Endodermal cell (in vitro differentiated cells): ENCODE results near the gene CELF3. TPM values are rescaled to one million over a fixed set of nuclear protein-coding genes. Genes with fewer than 3 reads are reported as not detected.
"Not testable (repeated sequence)": the region's sequence is repeated elsewhere in the genome, so short reads cannot be mapped to it uniquely, and the experiment has no call there.

Source experiments
- DNase-seq: peaks from one replicate; pipeline ENCODE4 v3.0.0-alpha.2; 2017
- H3K27ac ChIP-seq: 2 replicates; pipeline ENCODE4 v1.5.1; 2013; ENCODE audit warnings: mild to moderate bottlenecking, low read depth, low read length, moderate library complexity
- H3K27me3 ChIP-seq: 2 replicates; pipeline ENCODE4 v1.6.1; 2013; ENCODE audit warnings: mild to moderate bottlenecking, low read length, moderate library complexity; ENCODE audit not compliant: insufficient read depth, control insufficient read depth, poor library complexity, severe bottlenecking
- H3K36me3 ChIP-seq: 2 replicates; pipeline ENCODE4 v1.7.0; 2013; ENCODE audit warnings: mild to moderate bottlenecking, low read length, moderate library complexity; ENCODE audit not compliant: control insufficient read depth, insufficient read depth
- H3K4me1 ChIP-seq: one replicate; pipeline ENCODE4 v1.7.0; 2013; ENCODE audit warnings: low read length; ENCODE audit not compliant: control insufficient read depth, insufficient read depth
- H3K4me3 ChIP-seq: 2 replicates; pipeline ENCODE4 v1.5.1; 2013; ENCODE audit warnings: mild to moderate bottlenecking, low read length, moderate library complexity
- H3K9ac ChIP-seq: 2 replicates; pipeline ENCODE4 v1.6.1; 2013; ENCODE audit warnings: mild to moderate bottlenecking, low read length, moderate library complexity; ENCODE audit not compliant: poor library complexity, severe bottlenecking; ENCODE audit errors: extremely low read depth
- H3K9me3 ChIP-seq: 2 replicates; pipeline ENCODE4 v1.6.1; 2013; ENCODE audit warnings: mild to moderate bottlenecking, low read length, moderate library complexity; ENCODE audit not compliant: control insufficient read depth
- H3K27ac Mint-ChIP-seq: 2 replicates; pipeline ENCODE4 v1.8.0; 2020; ENCODE audit warnings: mixed read lengths
- H3K27me3 Mint-ChIP-seq: 2 replicates; pipeline ENCODE4 v1.8.0; 2021; ENCODE audit warnings: mild to moderate bottlenecking, mixed read lengths; ENCODE audit not compliant: insufficient read depth
- H3K36me3 Mint-ChIP-seq: 2 replicates; pipeline ENCODE4 v1.8.0; 2020; ENCODE audit warnings: low read depth, mixed read lengths
- H3K4me1 Mint-ChIP-seq: 2 replicates; pipeline ENCODE4 v1.8.0; 2020; ENCODE audit warnings: mixed read lengths
- H3K4me3 Mint-ChIP-seq: 2 replicates; pipeline ENCODE4 v1.8.0; 2020; ENCODE audit warnings: mild to moderate bottlenecking, moderate library complexity, mixed read lengths
- H3K9me3 Mint-ChIP-seq: 2 replicates; pipeline ENCODE4 v1.8.0; 2020; ENCODE audit warnings: mild to moderate bottlenecking, mixed read lengths
- CTCF ChIP-seq: fragments of 200-600 bp; sonication (generic); conservative IDR thresholded peaks from 2 replicates; pipeline ENCODE4 v1.5.0; 2021; ENCODE audit warnings: antibody characterized with exemption, mild to moderate bottlenecking
- WGBS, 2 experiments: methylation state at CpG; one replicate each; pipeline versions ENCODE4 v1.1.5 to v1.1.7; 2013; ENCODE audit warnings: missing lambda C conversion rate in 2 of 2, mixed read lengths in 1 of 2; ENCODE audit not compliant: insufficient coverage in 1 of 2, insufficient read length in 1 of 2; 5-methylcytosine and 5-hydroxymethylcytosine counted together
- total RNA-seq, 2 donors: library from RNA; stranded (reverse); fragmentation: NEBNext Ultra II Directional in 1 of 2; extraction: Animal tissue kit (Norgen Biotek cat#: 25700) in 1 of 2; gene quantifications; 2 replicates in 1 of 2; 3 replicates in 1 of 2; pipeline ENCODE4 v1.2.1, GENCODE V29; 2021

Gene CELF3
- total RNA-seq, 2 donors from 2014 or later, result 0.24 to 0.40 TPM

GRCh38 chr1:151737026-151737425 is 20.4 kb upstream of the CELF3 start:
- Mint-ChIP-seq H3K9me3 (peaks cover 20% of the 10 kb centered on the region), H3K36me3 (no peaks in the 10 kb centered on the region), H3K27me3 (peaks cover 10% of the 10 kb centered on the region), H3K27ac (no peak overlapping the region), H3K4me1 (no peaks in the 10 kb centered on the region), H3K4me3 (no peak overlapping the region)
- H3K9ac ChIP-seq, result no peak overlapping the region
- no peaks in the 10 kb centered on the region for H3K27me3 ChIP-seq
- H3K4me3 ChIP-seq, result no peak overlapping the region
- H3K27ac ChIP-seq, result no peak overlapping the region
- TF ChIP-seq CTCF, result no peak
- DNase-seq, result no peak
- H3K4me1 ChIP-seq, result no peaks in the 10 kb centered on the region
- H3K9me3 ChIP-seq, result peaks cover 18% of the 10 kb centered on the region
- H3K36me3 ChIP-seq, result no peaks in the 10 kb centered on the region
- WGBS, 2 experiments, result 77 to 89% methylated on average over 2 of the region's 2 CpGs

DNA sequence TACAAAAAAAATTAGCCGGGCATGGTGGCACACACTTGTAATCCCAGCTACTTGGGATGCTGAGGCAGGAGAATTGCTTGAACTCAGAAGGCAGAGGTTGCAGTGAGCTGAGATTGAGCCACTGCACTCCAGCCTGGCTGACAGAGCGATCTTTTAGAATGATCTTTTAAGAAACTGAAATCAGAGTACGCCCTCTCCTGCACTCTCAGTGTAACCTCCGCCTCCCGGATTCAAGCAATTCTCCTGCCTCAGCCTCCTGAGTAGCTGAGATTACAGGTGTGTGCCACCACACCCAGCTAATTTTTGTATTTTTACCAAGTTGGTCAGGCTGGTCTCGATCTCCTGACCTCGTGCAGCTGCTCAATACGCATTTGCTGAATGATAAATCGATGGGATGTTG is 17.4 kb upstream of the CELF3 start:
- not testable (repeated sequence) for DNase-seq, H3K4me3 Mint-ChIP-seq, H3K36me3 ChIP-seq, H3K9ac ChIP-seq, H3K27ac ChIP-seq, H3K27ac Mint-ChIP-seq, H3K27me3 ChIP-seq, H3K4me1 Mint-ChIP-seq, H3K27me3 Mint-ChIP-seq, H3K4me3 ChIP-seq, H3K4me1 ChIP-seq, H3K36me3 Mint-ChIP-seq
- peaks cover 20% of the 10 kb centered on the region for H3K9me3 Mint-ChIP-seq
- peaks cover 18% of the 10 kb centered on the region for H3K9me3 ChIP-seq
- 92 to 94% methylated on average over 9 of the region's 9 CpGs for WGBS, 2 experiments

DNA sequence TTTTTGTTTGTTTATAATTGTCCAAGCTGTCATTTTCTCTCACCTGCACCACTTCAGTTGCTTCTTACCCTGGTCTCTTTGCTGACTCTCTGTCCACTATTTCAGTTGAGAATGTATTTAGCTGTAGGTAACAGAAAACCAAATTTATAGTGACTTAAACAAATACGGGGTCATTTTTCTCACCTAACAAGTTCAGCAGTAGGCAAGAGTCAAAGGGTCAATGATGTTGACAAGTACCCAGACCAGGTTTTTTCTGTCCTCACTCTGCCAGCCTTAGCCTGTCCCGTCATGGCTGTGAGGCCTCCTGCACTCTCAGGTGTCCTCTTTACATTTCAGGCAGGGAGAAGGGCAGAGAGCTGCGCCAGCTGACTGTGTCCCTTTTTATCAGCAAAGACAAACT is 16.5 kb upstream of the CELF3 start:
- peaks cover 10% of the 10 kb centered on the region for H3K27me3 Mint-ChIP-seq
- H3K27ac Mint-ChIP-seq, result no peak overlapping the region
- peaks cover 7% of the 10 kb centered on the region for H3K4me1 Mint-ChIP-seq
- Histone ChIP-seq H3K27ac (no peak overlapping the region), H3K4me1 (no peaks in the 10 kb centered on the region), H3K9ac (no peak overlapping the region), H3K9me3 (peaks cover 16% of the 10 kb centered on the region), H3K36me3 (no peaks in the 10 kb centered on the region), H3K4me3 (no peak overlapping the region), H3K27me3 (no peaks in the 10 kb centered on the region)
- 88 to 97% methylated on average over 2 to 3 of the region's 3 CpGs for WGBS, 2 experiments
- H3K36me3 Mint-ChIP-seq, result no peaks in the 10 kb centered on the region
- TF ChIP-seq CTCF, result no peak
- no peak overlapping the region for H3K4me3 Mint-ChIP-seq
- no peak for DNase-seq
- peaks cover 16% of the 10 kb centered on the region for H3K9me3 Mint-ChIP-seq

- peaks cover 13% of the 10 kb centered on the region for H3K27me3 ChIP-seq
- no peaks in the 10 kb centered on the region for H3K36me3 Mint-ChIP-seq
- H3K4me3 ChIP-seq, result no peak overlapping the region
- no peak overlapping the region for H3K4me3 Mint-ChIP-seq
- no peaks in the 10 kb centered on the region for H3K36me3 ChIP-seq
- peaks cover 28% of the 10 kb centered on the region for H3K27me3 Mint-ChIP-seq
- H3K9me3 ChIP-seq, result no peaks in the 10 kb centered on the region
- TF ChIP-seq CTCF, result no peak
- peaks cover 8% of the 10 kb centered on the region for H3K4me1 Mint-ChIP-seq
- no peak overlapping the region for H3K27ac ChIP-seq
- H3K9me3 Mint-ChIP-seq, result no peaks in the 10 kb centered on the region
- no peak overlapping the region for H3K27ac Mint-ChIP-seq
- H3K9ac ChIP-seq, result no peak overlapping the region
- DNase-seq, result no peak
- 82 to 95% methylated on average over 4 of the region's 4 CpGs for WGBS, 2 experiments
- H3K4me1 ChIP-seq, result no peaks in the 10 kb centered on the region
Measured at GRCh38 chr1:151729966-151730291, 13.3 kb upstream of the CELF3 start.
